ENCODE data around the gene ADAMTS17.

The ADAMTS17 gene

GRCh38 chr15:99956022-99956775 is 385.6 kb downstream of the ADAMTS17 start:
- TF ChIP-seq CTCF (IDR thresholded peaks at IDR 0.05), result no peak

- no peak for TF ChIP-seq CTCF (IDR thresholded peaks at IDR 0.05)
Observed at GRCh38 chr15:99955532-99955931, 386.2 kb downstream of the ADAMTS17 start.

GRCh38 chr15:99955181-99955525 is 386.6 kb downstream of the ADAMTS17 start:
- no peak for TF ChIP-seq CTCF (IDR thresholded peaks at IDR 0.05)

- TF ChIP-seq CTCF (IDR thresholded peaks at IDR 0.05), result no peak
Observed at GRCh38 chr15:99954361-99955180, 387.2 kb downstream of the ADAMTS17 start.

- TF ChIP-seq CTCF (IDR thresholded peaks at IDR 0.05), result no peak
Observed at GRCh38 chr15:99953886-99954285, 387.9 kb downstream of the ADAMTS17 start.

GRCh38 chr15:99951511-99951910 is 390.3 kb downstream of the ADAMTS17 start:
- TF ChIP-seq CTCF (IDR thresholded peaks at IDR 0.05), result no peak

- TF ChIP-seq CTCF (IDR thresholded peaks at IDR 0.05), result no peak
Observed at GRCh38 chr15:99944131-99944530, 397.6 kb downstream of the ADAMTS17 start.

Data from LNCAP (cell line).